Breast epithelium (tissue), 3 donors: ENCODE results near the gene ABHD6.

Experiments used
- CTCF ChIP-seq, 3 donors: fragments of 450-650 bp; IDR thresholded peaks; one replicate each; pipeline ENCODE4 v1.5.1; 2016 to 2017; ENCODE audit warnings: antibody characterized with exemption in 3 of 3, mild to moderate bottlenecking in 3 of 3, moderate library complexity in 3 of 3
- POLR2A ChIP-seq: fragments of 450-650 bp; IDR thresholded peaks from one replicate; pipeline ENCODE4 v1.6.1; 2016; ENCODE audit warnings: antibody characterized with exemption, mild to moderate bottlenecking, moderate library complexity
- POLR2AphosphoS5 ChIP-seq, 3 donors: sonication (generic); formaldehyde crosslinking; IDR thresholded peaks; one replicate each; pipeline ENCODE4 v1.6.1; 2017; ENCODE audit warnings: antibody characterized with exemption in 3 of 3

GRCh38 chr3:58333206-58334012, 95.8 kb downstream of the ABHD6 start:
- TF ChIP-seq CTCF (IDR thresholded peaks at IDR 0.05) (no peak), POLR2A (no peak), POLR2AphosphoS5 (IDR thresholded peaks at IDR 0.05) (no peak)
